ENCODE data around the gene TTYH3. TPM values are rescaled to one million over a fixed set of nuclear protein-coding genes. Genes with fewer than 3 reads are reported as not detected.
"Not testable (repeated sequence)": the region's sequence is repeated elsewhere in the genome, so short reads cannot be mapped to it uniquely, and the experiment has no call there.

Gene TTYH3
- total and polyA plus RNA-seq, 2 donors from 2014 or later, result 22.5 to 55.0 TPM

DNA sequence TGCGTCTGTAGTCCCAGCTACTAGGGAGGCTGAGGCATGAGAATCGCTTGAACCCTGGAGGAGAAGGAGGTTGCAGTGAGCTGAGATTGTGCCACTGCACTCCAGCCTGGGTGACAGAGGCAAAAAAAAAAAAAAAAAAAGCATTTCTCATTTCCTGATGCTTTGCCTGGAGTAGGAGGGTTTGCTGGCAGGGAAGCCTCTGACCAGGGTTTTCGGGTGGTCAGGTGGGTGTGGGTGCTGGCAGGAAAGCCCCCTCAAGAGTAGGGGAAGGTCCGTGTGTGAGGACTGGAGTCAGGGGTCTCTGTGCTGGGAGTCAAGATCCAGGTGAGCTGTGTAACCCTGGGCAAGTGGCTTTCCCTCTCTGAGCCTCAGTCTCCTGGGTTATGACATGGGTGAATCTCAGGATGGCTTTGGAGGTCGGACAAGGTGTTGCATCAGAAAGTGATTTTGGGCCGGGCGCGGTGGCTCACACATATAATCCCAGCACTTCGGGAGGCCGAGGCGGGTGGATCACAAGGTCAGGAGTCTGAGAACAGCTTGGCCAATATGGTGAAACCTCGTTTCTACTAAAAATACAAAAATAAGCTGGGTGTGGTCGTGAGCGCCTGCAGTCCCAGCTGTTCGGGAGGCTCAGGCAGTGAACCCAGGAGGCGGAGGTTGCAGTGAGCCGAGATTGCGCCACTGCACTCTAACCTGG is 59.4 kb downstream of the TTYH3 start:
- Histone ChIP-seq H3K9me3 (ENCODE audit: control insufficient read depth in 2 of 3, insufficient read depth in 1 of 3, low read length in 3 of 3) (no peaks in the 10 kb centered on the region), H3K4me1 (ENCODE audit: control insufficient read depth in 2 of 3, insufficient read depth in 2 of 3, low read depth in 1 of 3, low read length in 3 of 3) (peaks cover 0 to 8% (median 0%) of the 10 kb centered on the region in 3 donors), H3K27me3 (ENCODE audit: control insufficient read depth, insufficient read depth, low read length) (peaks cover 8% of the 10 kb centered on the region), H3K27ac (ENCODE audit: low read depth in 2 of 2, low read length in 2 of 2) (no peak overlapping the region), H3K36me3 (ENCODE audit: control insufficient read depth in 2 of 3, insufficient read depth in 3 of 3, low read length in 3 of 3) (no peaks in the 10 kb centered on the region), H3K9ac (ENCODE audit: low read length in 3 of 3) (no peak overlapping the region), H3K4me3 (ENCODE audit: low read length in 3 of 3) (no peak overlapping the region)
- no peak for TF ChIP-seq CTCF (IDR thresholded peaks at IDR 0.05; ENCODE audit: borderline replicate concordance, extremely low read depth, insufficient read depth)
- DNase-seq, result no peak
- intact Hi-C loops (cut with DNase I), result no loop called here
- FAIRE-seq, result no peak

DNA sequence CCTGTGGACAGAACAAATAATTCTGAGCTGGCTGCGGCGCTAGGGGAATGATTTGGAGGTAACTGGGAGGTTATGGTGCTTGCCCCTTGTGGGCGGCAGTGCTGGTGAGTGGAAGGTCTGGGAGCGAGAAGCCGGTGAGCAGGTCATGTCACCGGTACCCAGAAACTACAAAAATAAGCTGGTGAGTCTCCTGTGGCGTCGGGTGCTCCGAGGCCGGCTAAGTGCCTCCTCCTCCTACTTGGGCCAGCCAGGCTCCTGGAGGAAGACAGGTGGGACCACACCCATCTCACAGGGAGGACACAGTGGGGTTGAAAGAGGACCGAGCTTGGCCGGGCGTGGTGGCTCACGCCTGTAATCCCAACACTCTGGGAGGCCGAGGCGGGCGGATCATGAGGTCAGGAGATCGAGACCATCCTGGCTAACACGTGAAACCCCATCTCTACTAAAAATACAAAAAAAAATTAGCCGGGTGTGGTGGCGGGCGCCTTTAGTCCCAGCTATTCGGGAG is 60.2 kb downstream of the TTYH3 start:
- FAIRE-seq; H3K27ac ChIP-seq (ENCODE audit: low read depth in 2 of 2, low read length in 2 of 2); H3K4me3 ChIP-seq (ENCODE audit: low read length in 3 of 3); H3K9me3 ChIP-seq (ENCODE audit: control insufficient read depth in 2 of 3, insufficient read depth in 1 of 3, low read length in 3 of 3); H3K4me1 ChIP-seq (ENCODE audit: control insufficient read depth in 2 of 3, insufficient read depth in 2 of 3, low read depth in 1 of 3, low read length in 3 of 3); intact Hi-C loops (cut with DNase I); H3K27me3 ChIP-seq (ENCODE audit: control insufficient read depth, insufficient read depth, low read length); H3K9ac ChIP-seq (ENCODE audit: low read length in 3 of 3); H3K36me3 ChIP-seq (ENCODE audit: control insufficient read depth in 2 of 3, insufficient read depth in 3 of 3, low read length in 3 of 3); DNase-seq: not testable (repeated sequence)

DNA sequence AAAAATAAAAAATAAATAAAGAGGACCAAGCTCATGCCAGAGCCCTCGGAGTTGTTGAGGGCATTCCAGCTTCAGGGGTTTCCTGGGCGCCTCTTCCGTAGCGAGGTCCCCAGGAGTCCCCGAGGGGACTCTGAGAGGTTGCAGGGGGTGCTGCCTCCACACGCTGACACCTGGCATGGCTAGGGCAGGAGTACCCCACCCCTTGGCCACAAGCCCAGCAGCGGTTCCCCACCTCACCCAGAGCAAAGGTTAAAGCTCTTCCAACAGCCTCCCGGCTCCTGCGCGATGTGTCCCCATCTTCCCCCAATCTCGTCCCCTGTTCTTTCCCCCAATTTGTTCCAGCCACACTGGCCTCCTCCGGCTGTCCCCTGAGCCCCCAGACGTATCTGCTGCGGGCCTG is 60.8 kb downstream of the TTYH3 start:
- no peaks in the 10 kb centered on the region for H3K36me3 ChIP-seq (ENCODE audit: control insufficient read depth in 2 of 3, insufficient read depth in 3 of 3, low read length in 3 of 3)
- intact Hi-C loops (cut with DNase I), result no loop called here
- FAIRE-seq, result no peak

GRCh38 chr7:2693420-2694121 is 61.8 kb downstream of the TTYH3 start:
- FAIRE-seq; H3K4me3 ChIP-seq (ENCODE audit: low read length in 3 of 3); intact Hi-C loops (cut with DNase I); H3K36me3 ChIP-seq (ENCODE audit: control insufficient read depth in 2 of 3, insufficient read depth in 3 of 3, low read length in 3 of 3); H3K4me1 ChIP-seq (ENCODE audit: control insufficient read depth in 2 of 3, insufficient read depth in 2 of 3, low read depth in 1 of 3, low read length in 3 of 3); H3K9ac ChIP-seq (ENCODE audit: low read length in 3 of 3); H3K27me3 ChIP-seq (ENCODE audit: control insufficient read depth, insufficient read depth, low read length); H3K27ac ChIP-seq (ENCODE audit: low read depth in 2 of 2, low read length in 2 of 2); H3K9me3 ChIP-seq (ENCODE audit: control insufficient read depth in 2 of 3, insufficient read depth in 1 of 3, low read length in 3 of 3); DNase-seq: not testable (repeated sequence)

More for the DNA sequence above, 60.8 kb downstream of the TTYH3 start:
- H3K9me3 ChIP-seq (ENCODE audit: control insufficient read depth in 2 of 3, insufficient read depth in 1 of 3, low read length in 3 of 3), result no peaks in the 10 kb centered on the region
- TF ChIP-seq CTCF (IDR thresholded peaks at IDR 0.05; ENCODE audit: borderline replicate concordance, extremely low read depth, insufficient read depth), result no peak
- no peak for DNase-seq
- peaks cover 0 to 6% (median 0%) of the 10 kb centered on the region in 3 donors for H3K4me1 ChIP-seq (ENCODE audit: control insufficient read depth in 2 of 3, insufficient read depth in 2 of 3, low read depth in 1 of 3, low read length in 3 of 3)
- H3K9ac ChIP-seq (ENCODE audit: low read length in 3 of 3), result no peak overlapping the region
- no peak overlapping the region for H3K27ac ChIP-seq (ENCODE audit: low read depth in 2 of 2, low read length in 2 of 2)
- no peak overlapping the region for H3K4me3 ChIP-seq (ENCODE audit: low read length in 3 of 3)
- peaks cover 8% of the 10 kb centered on the region for H3K27me3 ChIP-seq (ENCODE audit: control insufficient read depth, insufficient read depth, low read length)

DNA sequence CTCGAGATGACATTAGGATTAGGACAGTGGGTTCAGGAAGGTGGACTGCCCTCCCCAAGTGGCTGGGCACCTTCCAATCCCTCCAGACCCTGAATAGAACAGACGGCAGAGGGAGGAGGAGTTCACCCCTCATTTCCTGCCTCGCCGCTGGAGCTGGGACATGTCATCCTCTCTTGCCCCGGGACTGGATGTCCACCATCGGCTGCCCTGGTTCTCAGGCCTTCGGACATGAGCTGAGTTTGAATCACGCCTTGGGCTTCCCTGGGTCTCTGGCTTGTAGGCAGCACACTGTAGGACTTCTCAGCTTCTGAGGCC is 62.3 kb downstream of the TTYH3 start:
- H3K27ac ChIP-seq (ENCODE audit: low read depth in 2 of 2, low read length in 2 of 2); H3K4me1 ChIP-seq (ENCODE audit: control insufficient read depth in 2 of 3, insufficient read depth in 2 of 3, low read depth in 1 of 3, low read length in 3 of 3); DNase-seq; intact Hi-C loops (cut with DNase I); H3K27me3 ChIP-seq (ENCODE audit: control insufficient read depth, insufficient read depth, low read length); FAIRE-seq; H3K9me3 ChIP-seq (ENCODE audit: control insufficient read depth in 2 of 3, insufficient read depth in 1 of 3, low read length in 3 of 3); H3K9ac ChIP-seq (ENCODE audit: low read length in 3 of 3); H3K4me3 ChIP-seq (ENCODE audit: low read length in 3 of 3); H3K36me3 ChIP-seq (ENCODE audit: control insufficient read depth in 2 of 3, insufficient read depth in 3 of 3, low read length in 3 of 3): not testable (repeated sequence)

Measured in kidney (tissue), 14 donors.